OCI-LY7 (cell line): Measurements from ENCODE around the gene SPRED2.
"Not testable (repeated sequence)": the region's sequence is repeated elsewhere in the genome, so short reads cannot be mapped to it uniquely, and the experiment has no call there.

ENCODE experiments used
- CTCF ChIP-seq: fragments of 200-600 bp; sonication (generic); conservative IDR thresholded peaks from 2 replicates; pipeline ENCODE4 v1.5.1; 2014; ENCODE audit warnings: mild to moderate bottlenecking, antibody characterized with exemption, low read length, moderate library complexity, mixed read lengths
- EZH2phosphoT487 ChIP-seq: fragments of 200-600 bp; sonication (generic); IDR thresholded peaks from 2 replicates; pipeline ENCODE4 v1.6.1; 2018; ENCODE audit warnings: low read depth, borderline replicate concordance, mild to moderate bottlenecking, mixed run types, antibody characterized with exemption, low read length, moderate library complexity, mixed read lengths

GRCh38 chr2:65337915-65338314 lies 94.5 kb downstream of the SPRED2 start:
- TF ChIP-seq CTCF, EZH2phosphoT487: not testable (repeated sequence)
